HepG2 (cell line): ENCODE results near the gene CAMKV. TPM values are rescaled to one million over a fixed set of nuclear protein-coding genes. Genes with fewer than 3 reads are reported as not detected.

Experiments
- CC2D1A ChIP-seq: sonication (generic); formaldehyde crosslinking; IDR thresholded peaks from 2 replicates; pipeline ENCODE4 v1.8.1; 2023; ENCODE audit warnings: mild to moderate bottlenecking, missing genetic modification reagents
- EED ChIP-seq: sonication (generic); formaldehyde crosslinking; IDR thresholded peaks from 2 replicates; pipeline ENCODE4 v1.5.0; 2020; ENCODE audit warnings: mild to moderate bottlenecking, missing genetic modification reagents
- HNRNPH1 ChIP-seq: fragments of 200-400 bp; formaldehyde crosslinking; optimal IDR thresholded peaks from 2 replicates; pipeline ENCODE3; 2017; ENCODE audit warnings: mild to moderate bottlenecking, low read depth, low read length
- HNRNPUL1 ChIP-seq: fragments of 200-400 bp; formaldehyde crosslinking; IDR thresholded peaks from 2 replicates; pipeline ENCODE4 v1.6.1; 2017; ENCODE audit warnings: low read depth, mild to moderate bottlenecking, low read length, moderate library complexity
- IRX3 ChIP-seq: sonication (generic); formaldehyde crosslinking; IDR thresholded peaks from 2 replicates; pipeline ENCODE4 v1.8.1; 2023; ENCODE audit warnings: mild to moderate bottlenecking, low read depth, missing genetic modification reagents, borderline replicate concordance
- MXI1 ChIP-seq: IDR thresholded peaks from 3 replicates; pipeline ENCODE4 v1.6.1; 2012; ENCODE audit warnings: low read depth, low read length, inconsistent platforms, borderline replicate concordance
- ZFP90 ChIP-seq: sonication (generic); formaldehyde crosslinking; IDR thresholded peaks from 2 replicates; pipeline ENCODE4 v1.8.0; 2022; ENCODE audit warnings: missing genetic modification reagents, mild to moderate bottlenecking, inconsistent platforms, borderline replicate concordance
- ZNF143 ChIP-seq: sonication (generic); formaldehyde crosslinking; IDR thresholded peaks from 2 replicates; pipeline ENCODE4 v1.4.0; 2020; ENCODE audit warnings: missing genetic modification reagents
- ZNF839 ChIP-seq: sonication (generic); formaldehyde crosslinking; IDR thresholded peaks from 2 replicates; pipeline ENCODE4 v1.4.0; 2020; ENCODE audit warnings: missing genetic modification reagents, mild to moderate bottlenecking, borderline replicate concordance
- polyA plus RNA-seq, 8 experiments: library from polyadenylated mRNA; depleted of rRNA in 3 of 8; stranded (reverse) in 7 of 8; unstranded in 1 of 8; fragments of >200 nt; fragmentation: Illumina TruSeq in 4 of 8; extraction: Trizol in 4 of 8; gene quantifications; 2 replicates each; pipeline versions ENCODE4 v1.2.1 to v1.2.3, GENCODE V29; 2011 to 2016; ENCODE audit warnings: low read depth in 4 of 8, missing spikeins in 1 of 8, mixed read lengths in 1 of 8; ENCODE audit not compliant: insufficient read depth in 1 of 8
- total RNA-seq, 5 experiments: library from RNA; depleted of rRNA; stranded (reverse); fragments of >200 nt; fragmentation: Illumina TruSeq; extraction: Trizol; gene quantifications; 2 replicates each; pipeline ENCODE4 v1.2.3, GENCODE V29; 2016; ENCODE audit warnings: low read depth in 1 of 5
- TF ChIP-seq, protein P1 (sequence below): sonication (generic); formaldehyde crosslinking; IDR thresholded peaks from 2 replicates; pipeline ENCODE4 v1.5.0; 2020; ENCODE audit warnings: missing genetic modification reagents
- TF ChIP-seq, protein P2 (sequence below): sonication (generic); formaldehyde crosslinking; IDR thresholded peaks from 2 replicates; pipeline ENCODE4 v1.4.0; 2020; ENCODE audit warnings: mild to moderate bottlenecking, missing genetic modification reagents
- TF ChIP-seq, protein P3 (sequence below): sonication (generic); formaldehyde crosslinking; conservative IDR thresholded peaks from 2 replicates; pipeline ENCODE4 v1.4.0; 2020; ENCODE audit warnings: missing genetic modification reagents
- TF ChIP-seq, protein P4 (sequence below): sonication (generic); formaldehyde crosslinking; IDR thresholded peaks from 2 replicates; pipeline ENCODE4; 2020; ENCODE audit warnings: missing genetic modification reagents, mild to moderate bottlenecking, borderline replicate concordance

Gene CAMKV
- total and polyA plus RNA-seq, 2 of the 13 experiments (the other 11 are each of a cell fraction or from before 2014, with no cell fraction given) = 0.13 to 0.15 TPM

DNA sequence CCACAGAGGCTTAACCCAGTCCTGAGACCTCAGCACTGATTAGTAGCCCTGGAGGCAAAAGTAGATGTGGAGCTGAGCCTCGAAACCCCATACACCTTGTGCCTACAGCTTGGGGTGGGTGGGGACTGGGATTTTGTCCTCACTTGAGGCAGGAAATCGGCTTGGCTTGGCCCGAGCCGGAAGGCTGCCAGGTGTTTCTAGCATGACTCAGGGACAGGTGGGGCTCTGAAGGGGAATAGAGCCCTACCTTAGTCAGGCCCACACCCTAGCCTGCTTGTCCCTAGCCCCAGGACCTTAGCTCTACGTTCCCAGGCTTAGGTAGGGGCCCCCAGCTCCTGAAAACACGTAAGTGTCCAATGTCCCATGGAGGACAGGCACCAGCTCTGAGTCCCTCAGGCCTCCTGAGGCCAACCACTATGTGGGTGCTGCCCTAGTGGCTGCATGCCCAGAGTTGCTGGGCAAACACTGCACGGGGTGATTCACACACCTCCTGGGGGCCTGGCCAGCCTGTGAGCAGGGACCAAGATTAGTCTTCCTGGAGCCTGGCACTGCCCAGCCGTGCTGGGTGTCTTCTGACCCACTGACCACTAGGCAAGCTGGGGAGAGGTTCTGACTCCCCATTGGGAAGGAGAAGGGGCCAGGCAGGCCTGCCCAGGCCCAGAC, 30.9 kb upstream of the CAMKV start (continued):
- TF ChIP-seq, protein P1, sequence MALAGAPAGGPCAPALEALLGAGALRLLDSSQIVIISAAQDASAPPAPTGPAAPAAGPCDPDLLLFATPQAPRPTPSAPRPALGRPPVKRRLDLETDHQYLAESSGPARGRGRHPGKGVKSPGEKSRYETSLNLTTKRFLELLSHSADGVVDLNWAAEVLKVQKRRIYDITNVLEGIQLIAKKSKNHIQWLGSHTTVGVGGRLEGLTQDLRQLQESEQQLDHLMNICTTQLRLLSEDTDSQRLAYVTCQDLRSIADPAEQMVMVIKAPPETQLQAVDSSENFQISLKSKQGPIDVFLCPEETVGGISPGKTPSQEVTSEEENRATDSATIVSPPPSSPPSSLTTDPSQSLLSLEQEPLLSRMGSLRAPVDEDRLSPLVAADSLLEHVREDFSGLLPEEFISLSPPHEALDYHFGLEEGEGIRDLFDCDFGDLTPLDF (CRISPR knock-in tag) = no peak
- TF ChIP-seq, protein P2, sequence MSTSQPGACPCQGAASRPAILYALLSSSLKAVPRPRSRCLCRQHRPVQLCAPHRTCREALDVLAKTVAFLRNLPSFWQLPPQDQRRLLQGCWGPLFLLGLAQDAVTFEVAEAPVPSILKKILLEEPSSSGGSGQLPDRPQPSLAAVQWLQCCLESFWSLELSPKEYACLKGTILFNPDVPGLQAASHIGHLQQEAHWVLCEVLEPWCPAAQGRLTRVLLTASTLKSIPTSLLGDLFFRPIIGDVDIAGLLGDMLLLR = no peak
- no peak for TF ChIP-seq EED (CRISPR knock-in tag)
- no peak for TF ChIP-seq ZNF143
- no peak for TF ChIP-seq MXI1
- TF ChIP-seq CC2D1A (CRISPR knock-in tag) = no peak
- TF ChIP-seq IRX3 (CRISPR knock-in tag) = no peak
- TF ChIP-seq HNRNPUL1 = no peak
- TF ChIP-seq ZNF839 = no peak
- TF ChIP-seq ZFP90 = no peak
- TF ChIP-seq, protein P3, sequence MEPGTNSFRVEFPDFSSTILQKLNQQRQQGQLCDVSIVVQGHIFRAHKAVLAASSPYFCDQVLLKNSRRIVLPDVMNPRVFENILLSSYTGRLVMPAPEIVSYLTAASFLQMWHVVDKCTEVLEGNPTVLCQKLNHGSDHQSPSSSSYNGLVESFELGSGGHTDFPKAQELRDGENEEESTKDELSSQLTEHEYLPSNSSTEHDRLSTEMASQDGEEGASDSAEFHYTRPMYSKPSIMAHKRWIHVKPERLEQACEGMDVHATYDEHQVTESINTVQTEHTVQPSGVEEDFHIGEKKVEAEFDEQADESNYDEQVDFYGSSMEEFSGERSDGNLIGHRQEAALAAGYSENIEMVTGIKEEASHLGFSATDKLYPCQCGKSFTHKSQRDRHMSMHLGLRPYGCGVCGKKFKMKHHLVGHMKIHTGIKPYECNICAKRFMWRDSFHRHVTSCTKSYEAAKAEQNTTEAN (CRISPR knock-in tag) = no peak
- no peak for TF ChIP-seq HNRNPH1
- TF ChIP-seq, protein P4, sequence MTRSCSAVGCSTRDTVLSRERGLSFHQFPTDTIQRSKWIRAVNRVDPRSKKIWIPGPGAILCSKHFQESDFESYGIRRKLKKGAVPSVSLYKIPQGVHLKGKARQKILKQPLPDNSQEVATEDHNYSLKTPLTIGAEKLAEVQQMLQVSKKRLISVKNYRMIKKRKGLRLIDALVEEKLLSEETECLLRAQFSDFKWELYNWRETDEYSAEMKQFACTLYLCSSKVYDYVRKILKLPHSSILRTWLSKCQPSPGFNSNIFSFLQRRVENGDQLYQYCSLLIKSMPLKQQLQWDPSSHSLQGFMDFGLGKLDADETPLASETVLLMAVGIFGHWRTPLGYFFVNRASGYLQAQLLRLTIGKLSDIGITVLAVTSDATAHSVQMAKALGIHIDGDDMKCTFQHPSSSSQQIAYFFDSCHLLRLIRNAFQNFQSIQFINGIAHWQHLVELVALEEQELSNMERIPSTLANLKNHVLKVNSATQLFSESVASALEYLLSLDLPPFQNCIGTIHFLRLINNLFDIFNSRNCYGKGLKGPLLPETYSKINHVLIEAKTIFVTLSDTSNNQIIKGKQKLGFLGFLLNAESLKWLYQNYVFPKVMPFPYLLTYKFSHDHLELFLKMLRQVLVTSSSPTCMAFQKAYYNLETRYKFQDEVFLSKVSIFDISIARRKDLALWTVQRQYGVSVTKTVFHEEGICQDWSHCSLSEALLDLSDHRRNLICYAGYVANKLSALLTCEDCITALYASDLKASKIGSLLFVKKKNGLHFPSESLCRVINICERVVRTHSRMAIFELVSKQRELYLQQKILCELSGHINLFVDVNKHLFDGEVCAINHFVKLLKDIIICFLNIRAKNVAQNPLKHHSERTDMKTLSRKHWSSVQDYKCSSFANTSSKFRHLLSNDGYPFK (CRISPR knock-in tag) = no peak
